Brain microvascular endothelial cell (primary cell): ENCODE measurements around the gene BCR.

Experiments used
- DNase-seq: peaks from one replicate; pipeline ENCODE4 v3.0.0-alpha.2; 2020
- H3K27ac ChIP-seq: fragments of 250-450 bp; sonication (Bioruptor Pico); 2 replicates; pipeline ENCODE4 v1.5.1; 2020; ENCODE audit warnings: mild to moderate bottlenecking, moderate library complexity
- H3K27me3 ChIP-seq: fragments of 250-450 bp; sonication (Bioruptor Pico); replicated peaks from 2 replicates; pipeline ENCODE4 v1.5.1; 2020; ENCODE audit warnings: mild to moderate bottlenecking
- H3K36me3 ChIP-seq: fragments of 250-450 bp; sonication (Bioruptor Pico); replicated peaks from 2 replicates; pipeline ENCODE4 v1.5.1; 2020; ENCODE audit warnings: mild to moderate bottlenecking
- H3K4me3 ChIP-seq: 2 replicates; pipeline ENCODE4 v1.5.1; 2011; ENCODE audit warnings: low read depth, mild to moderate bottlenecking, control low read depth, low read length, moderate library complexity
- CTCF ChIP-seq: IDR thresholded peaks from 2 replicates; pipeline ENCODE4 v1.5.1; 2011; ENCODE audit warnings: low read depth, mild to moderate bottlenecking, moderate library complexity, low read length, control low read depth, inconsistent platforms; ENCODE audit errors: missing control alignments
- in situ Hi-C: cut with HindIII; loops from 2 replicates; pipeline ENCODE4 v1.10.0; 2017; ENCODE audit warnings: low sequenced_read_pairs, low pct_ligation_motif_present

The BCR gene

DNA sequence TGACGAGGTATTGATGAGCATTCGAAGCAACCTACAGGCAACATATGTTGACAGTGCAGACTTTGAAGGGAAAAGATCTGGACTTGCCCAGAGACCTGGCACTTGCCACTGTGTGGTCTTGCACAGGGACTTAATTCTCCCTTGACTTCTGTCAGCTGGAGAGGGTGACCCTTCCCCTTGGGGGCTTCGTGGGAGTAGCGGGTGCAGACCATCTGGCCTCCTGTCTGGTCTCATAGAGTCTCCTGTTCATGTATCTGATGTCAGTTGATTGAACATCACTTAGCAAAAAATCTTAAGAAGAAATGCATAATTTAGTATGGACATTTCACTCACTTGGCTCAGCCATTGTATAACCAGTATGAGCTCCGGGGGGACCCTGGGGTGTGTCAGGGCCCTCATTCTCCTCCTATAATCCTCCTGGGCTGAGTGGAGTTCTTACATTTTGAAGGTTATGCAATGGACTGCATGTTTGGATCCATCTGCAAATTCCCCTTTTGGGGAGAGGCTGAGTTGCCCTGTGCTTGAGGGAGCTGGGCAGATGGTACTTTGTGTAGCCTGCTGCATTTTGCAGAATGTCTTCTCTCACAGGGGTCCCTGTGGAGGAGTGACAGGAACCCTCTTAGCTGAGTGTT, 13.0 kb downstream of the BCR start:
- DNase-seq = no peak
- in situ Hi-C loops = no loop called here
- H3K27me3 ChIP-seq = no peaks in the 10 kb centered on the region
- peak overlapping the region; percentile 27 for H3K27ac ChIP-seq
- H3K4me3 ChIP-seq = no peak overlapping the region
- TF ChIP-seq CTCF = no peak
- peaks cover 16% of the 10 kb centered on the region for H3K36me3 ChIP-seq

DNA sequence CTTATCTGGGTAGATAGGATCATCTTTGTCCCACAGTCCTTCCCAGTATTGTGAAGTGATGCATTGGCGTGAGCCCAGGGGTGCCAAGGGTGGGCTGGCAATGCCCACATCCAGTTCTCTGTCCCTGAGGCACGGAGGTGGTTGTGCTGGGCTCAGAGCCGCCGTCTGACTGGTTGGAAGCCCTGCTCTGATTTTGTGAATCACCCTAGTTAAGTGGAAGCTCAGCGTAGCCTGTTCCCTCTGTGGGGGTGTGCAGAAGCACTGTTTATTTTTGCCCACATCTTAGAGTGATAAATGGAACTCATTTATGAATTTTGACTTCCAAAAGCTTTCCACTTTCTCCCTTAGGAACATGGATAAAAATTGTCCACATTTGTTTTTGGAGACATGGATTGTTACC, 13.6 kb downstream of the BCR start:
- TF ChIP-seq CTCF = no peak
- no peak overlapping the region for H3K4me3 ChIP-seq
- peaks cover 15% of the 10 kb centered on the region for H3K36me3 ChIP-seq
- H3K27ac ChIP-seq = no peak overlapping the region
- in situ Hi-C loops = no loop called here
- DNase-seq = no peak
- H3K27me3 ChIP-seq = no peaks in the 10 kb centered on the region

DNA sequence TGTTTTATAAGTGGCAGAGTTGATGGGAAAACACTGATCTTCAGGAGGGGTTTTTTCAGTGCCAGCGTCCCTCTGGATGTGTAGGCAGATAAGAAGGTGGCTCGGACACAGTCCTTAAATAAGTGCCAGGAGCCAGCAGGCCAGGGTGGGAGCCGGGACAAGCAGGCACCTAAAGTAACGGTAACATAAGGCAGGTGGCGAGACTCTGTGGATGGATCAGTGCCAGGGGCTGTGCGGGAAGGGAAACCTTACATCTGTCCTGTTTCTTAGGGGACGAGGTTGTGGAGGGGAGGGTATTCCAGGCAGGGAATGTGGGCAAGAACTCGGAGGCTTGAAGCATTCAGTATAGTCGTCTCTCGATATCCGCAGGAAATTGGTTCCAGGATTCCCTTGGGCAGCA, 15.9 kb downstream of the BCR start:
- peak overlapping the region; percentile 5 for H3K27ac ChIP-seq
- no peaks in the 10 kb centered on the region for H3K27me3 ChIP-seq
- TF ChIP-seq CTCF = no peak
- peaks cover 15% of the 10 kb centered on the region for H3K36me3 ChIP-seq
- in situ Hi-C loops = no loop called here
- H3K4me3 ChIP-seq = no peak overlapping the region
- no peak for DNase-seq

DNA sequence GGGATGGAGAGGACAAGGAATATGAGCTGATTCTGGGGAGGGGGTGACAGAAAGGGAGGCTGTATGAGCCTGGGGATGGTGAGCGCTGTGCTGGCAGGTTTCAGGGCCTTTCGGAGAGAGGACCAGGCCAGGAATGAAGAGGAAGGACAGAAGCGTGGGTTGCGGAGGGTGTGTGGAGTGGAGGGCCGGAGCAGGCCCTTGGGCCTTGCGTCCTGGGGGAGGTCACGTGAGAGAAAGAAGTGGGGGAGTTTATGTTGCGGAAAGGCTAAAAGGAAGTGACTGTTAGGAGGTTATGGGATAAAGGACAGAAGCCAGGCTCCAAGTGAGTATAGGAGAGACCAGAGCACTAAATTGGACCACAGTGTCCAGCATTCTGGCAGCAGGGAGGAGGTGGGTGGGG, 17.5 kb downstream of the BCR start:
- no peak for DNase-seq
- Histone ChIP-seq H3K27ac (no peak overlapping the region), H3K36me3 (peaks cover 6% of the 10 kb centered on the region), H3K4me3 (no peak overlapping the region), H3K27me3 (no peaks in the 10 kb centered on the region)
- no peak for TF ChIP-seq CTCF
- in situ Hi-C loops = no loop called here

DNA sequence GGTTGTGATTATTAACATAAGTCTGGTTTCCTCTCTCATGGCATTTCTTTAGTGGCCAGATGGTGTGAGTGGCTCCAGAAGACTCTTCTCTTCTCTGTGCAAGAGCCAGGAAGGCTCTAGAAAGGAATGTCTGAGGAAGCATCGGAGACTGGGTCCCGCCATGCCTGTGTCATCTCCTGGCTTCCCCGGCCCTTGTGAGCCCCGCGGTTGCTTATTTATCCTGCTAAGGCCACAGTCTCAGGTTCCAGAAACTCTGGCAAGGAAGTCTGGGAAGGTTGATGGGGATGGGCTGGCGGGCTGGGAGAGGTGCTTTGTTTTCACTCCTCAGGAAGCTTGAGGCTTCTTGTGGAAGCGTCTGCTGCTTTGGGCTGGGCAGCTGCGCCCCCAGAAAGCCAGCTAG, 18.9 kb downstream of the BCR start:
- Histone ChIP-seq H3K36me3 (peaks cover 9% of the 10 kb centered on the region), H3K27me3 (no peaks in the 10 kb centered on the region), H3K4me3 (no peak overlapping the region), H3K27ac (peak overlapping the region; percentile 3)
- TF ChIP-seq CTCF = no peak
- in situ Hi-C loops = no loop called here
- DNase-seq = no peak

DNA sequence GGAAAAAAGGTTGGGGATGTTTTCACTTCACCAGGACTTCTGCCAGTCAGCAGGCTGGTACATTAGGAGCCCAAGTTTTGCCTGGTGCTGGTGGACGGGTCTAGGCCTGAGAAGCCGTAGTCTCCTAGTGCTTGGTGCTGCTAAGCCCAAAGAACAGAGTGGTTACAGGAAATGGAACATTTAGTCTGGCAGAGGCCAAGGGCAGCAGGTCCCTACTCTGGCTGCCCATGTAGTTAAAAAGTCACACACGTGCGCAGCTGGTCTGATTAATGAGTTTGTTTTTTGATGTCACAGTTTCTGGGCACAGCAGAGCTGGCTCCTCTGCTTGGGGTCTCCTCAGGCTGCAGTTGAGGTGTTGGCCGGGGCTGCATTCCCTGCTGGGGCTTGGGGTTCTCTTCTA, 20.6 kb downstream of the BCR start:
- DNase-seq = no peak
- in situ Hi-C loops = no loop called here
- no peak overlapping the region for H3K27ac ChIP-seq
- TF ChIP-seq CTCF = no peak
- no peaks in the 10 kb centered on the region for H3K27me3 ChIP-seq
- H3K4me3 ChIP-seq = no peak overlapping the region
- H3K36me3 ChIP-seq = peaks cover 12% of the 10 kb centered on the region
